HG03571 (cell line): ENCODE results near the gene FOXC1.

Source experiments
- ATAC-seq: cut with Tn5 transposase; IDR thresholded peaks from one replicate; pipeline ENCODE4 v1.9.1; 2021; ENCODE audit not compliant: unreplicated experiment

FOXC1 gene

GRCh38 chr6:1640476-1640875 lies 30.8 kb downstream of the FOXC1 start:
- ATAC-seq: no peak

- ATAC-seq: no peak
Observed at GRCh38 chr6:1641343-1641885, 31.7 kb downstream of the FOXC1 start.

- no peak for ATAC-seq
Observed at GRCh38 chr6:1643111-1643510, 33.4 kb downstream of the FOXC1 start.

- no peak for ATAC-seq
Observed at GRCh38 chr6:1643830-1644445, 34.2 kb downstream of the FOXC1 start.

GRCh38 chr6:1644516-1645060 lies 34.9 kb downstream of the FOXC1 start:
- no peak for ATAC-seq

GRCh38 chr6:1645466-1646185 lies 35.9 kb downstream of the FOXC1 start:
- no peak for ATAC-seq

GRCh38 chr6:1651362-1651761 lies 41.6 kb downstream of the FOXC1 start:
- ATAC-seq: no peak

- ATAC-seq: no peak
Observed at GRCh38 chr6:1652842-1653241, 43.1 kb downstream of the FOXC1 start.

GRCh38 chr6:1654054-1654453 lies 44.3 kb downstream of the FOXC1 start:
- no peak for ATAC-seq

GRCh38 chr6:1657116-1657770 lies 47.5 kb downstream of the FOXC1 start:
- no peak for ATAC-seq

- no peak for ATAC-seq
Observed at GRCh38 chr6:1657771-1658165, 48.1 kb downstream of the FOXC1 start.

- no peak for ATAC-seq
Observed at GRCh38 chr6:1658212-1659005, 48.7 kb downstream of the FOXC1 start.

GRCh38 chr6:1659816-1660215 lies 50.1 kb downstream of the FOXC1 start:
- ATAC-seq: no peak

- no peak for ATAC-seq
Observed at GRCh38 chr6:1662534-1662933, 52.8 kb downstream of the FOXC1 start.
